ENCODE measurements around the gene AURKAIP1. TPM values are rescaled to one million over a fixed set of nuclear protein-coding genes. Genes with fewer than 3 reads are reported as not detected.

The AURKAIP1 gene
- total and polyA plus RNA-seq, 2 experiments from 2014 or later: 118 to 218 TPM

DNA sequence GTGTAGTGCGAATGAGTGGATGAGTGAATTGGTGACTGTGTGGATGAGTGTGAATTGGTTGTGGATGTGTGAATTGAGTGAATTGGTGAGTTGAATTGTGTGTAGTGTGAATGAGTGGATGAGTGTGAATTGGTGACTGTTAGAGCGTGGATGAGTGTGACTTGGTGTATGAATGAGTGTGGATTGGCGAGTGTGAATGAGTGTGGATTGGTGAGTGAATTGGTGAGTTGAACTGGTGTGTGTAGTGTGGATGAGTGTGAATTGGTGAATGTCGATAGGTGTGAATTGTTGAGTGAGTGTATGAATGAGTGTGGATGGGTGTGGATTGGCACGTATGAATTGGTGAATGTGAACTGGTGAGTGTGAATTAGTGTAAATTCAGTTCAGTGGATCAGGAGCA, 7.7 kb downstream of the AURKAIP1 start:
- peaks cover 9% of the 10 kb centered on the region for H3K79me2 ChIP-seq (ENCODE audit: insufficient read depth)
- H3K9me2 ChIP-seq (ENCODE audit: insufficient read depth): no peaks in the 10 kb centered on the region
- no peaks in the 10 kb centered on the region for H3K9me3 ChIP-seq (ENCODE audit: low read depth)
- H3K27me3 ChIP-seq (replicated peaks; ENCODE audit: insufficient read depth): no peaks in the 10 kb centered on the region
- no peak overlapping the region for H2AFZ ChIP-seq
- no peaks in the 10 kb centered on the region for H3K36me3 ChIP-seq (ENCODE audit: low read depth)
- H3K4me1 ChIP-seq (ENCODE audit: insufficient read depth): peaks cover 4% of the 10 kb centered on the region
- WGBS, 2 experiments (ENCODE audit: low coverage in 1 of 2, low lambda C conversion rate in 2 of 2, missing lambda C conversion rate in 2 of 2): 95 to 98% methylated on average over 5 of the region's 5 CpGs
- H3F3A ChIP-seq (ENCODE audit: insufficient read depth): peaks cover 6% of the 10 kb centered on the region; the same call in 1 of the 2 replicates
- in situ Hi-C loops (cut with MboI): no loop called here
- DNase-seq: no peak
- no peak overlapping the region for H3K9ac ChIP-seq
- H3K4me2 ChIP-seq (ENCODE audit: unreplicated experiment): no peak overlapping the region
- H3K4me3 ChIP-seq: no peak overlapping the region
- TF ChIP-seq EZH2phosphoT487 (IDR thresholded peaks at IDR 0.05; ENCODE audit: insufficient read depth, low read depth): no peak
- no peak for TF ChIP-seq EZH2 (IDR thresholded peaks at IDR 0.05; ENCODE audit: insufficient read depth, poor library complexity, severe bottlenecking)
- H4K20me1 ChIP-seq (ENCODE audit: insufficient read depth): no peaks in the 10 kb centered on the region
- no peak overlapping the region for H3K27ac ChIP-seq

DNA sequence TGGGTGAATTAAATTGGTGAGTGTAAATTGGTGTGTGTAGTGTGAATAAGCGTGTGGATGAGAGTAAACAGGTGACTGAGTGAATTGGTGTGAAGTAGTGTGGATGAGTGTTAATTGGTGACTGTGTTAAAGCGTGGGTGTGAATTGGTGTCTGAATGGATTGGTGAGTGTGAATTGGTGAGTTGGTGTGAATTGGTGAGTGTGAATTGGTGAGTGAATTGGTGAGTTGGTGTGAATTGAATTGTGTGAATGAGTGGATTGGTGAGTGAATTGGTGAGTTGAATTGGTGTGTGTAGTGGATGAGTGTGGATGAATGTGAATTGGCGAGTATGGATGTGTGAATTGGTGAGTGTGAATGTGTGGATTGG, 8.3 kb downstream of the AURKAIP1 start:
- H3K4me1 ChIP-seq (ENCODE audit: insufficient read depth): peaks cover 8% of the 10 kb centered on the region
- peaks cover 6% of the 10 kb centered on the region; the same call in 1 of the 2 replicates for H3K79me2 ChIP-seq (ENCODE audit: insufficient read depth)
- H3K4me2 ChIP-seq (ENCODE audit: unreplicated experiment): no peak overlapping the region
- 93 to 95% methylated on average over 3 of the region's 3 CpGs for WGBS, 2 experiments (ENCODE audit: low coverage in 1 of 2, low lambda C conversion rate in 2 of 2, missing lambda C conversion rate in 2 of 2)
- no peaks in the 10 kb centered on the region for H4K20me1 ChIP-seq (ENCODE audit: insufficient read depth)
- no peaks in the 10 kb centered on the region for H3K36me3 ChIP-seq (ENCODE audit: low read depth)
- in situ Hi-C loops (cut with MboI): no loop called here
- H2AFZ ChIP-seq: no peak overlapping the region
- TF ChIP-seq EZH2phosphoT487 (IDR thresholded peaks at IDR 0.05; ENCODE audit: insufficient read depth, low read depth): no peak
- no peak for TF ChIP-seq EZH2 (IDR thresholded peaks at IDR 0.05; ENCODE audit: insufficient read depth, poor library complexity, severe bottlenecking)
- no peak overlapping the region for H3K27ac ChIP-seq
- H3F3A ChIP-seq (ENCODE audit: insufficient read depth): peaks cover 10% of the 10 kb centered on the region
- H3K9me2 ChIP-seq (ENCODE audit: insufficient read depth): no peaks in the 10 kb centered on the region
- H3K9me3 ChIP-seq (ENCODE audit: low read depth): no peaks in the 10 kb centered on the region
- no peak overlapping the region for H3K9ac ChIP-seq
- DNase-seq: no peak
- no peaks in the 10 kb centered on the region for H3K27me3 ChIP-seq (replicated peaks; ENCODE audit: insufficient read depth)
- H3K4me3 ChIP-seq: no peak overlapping the region

DNA sequence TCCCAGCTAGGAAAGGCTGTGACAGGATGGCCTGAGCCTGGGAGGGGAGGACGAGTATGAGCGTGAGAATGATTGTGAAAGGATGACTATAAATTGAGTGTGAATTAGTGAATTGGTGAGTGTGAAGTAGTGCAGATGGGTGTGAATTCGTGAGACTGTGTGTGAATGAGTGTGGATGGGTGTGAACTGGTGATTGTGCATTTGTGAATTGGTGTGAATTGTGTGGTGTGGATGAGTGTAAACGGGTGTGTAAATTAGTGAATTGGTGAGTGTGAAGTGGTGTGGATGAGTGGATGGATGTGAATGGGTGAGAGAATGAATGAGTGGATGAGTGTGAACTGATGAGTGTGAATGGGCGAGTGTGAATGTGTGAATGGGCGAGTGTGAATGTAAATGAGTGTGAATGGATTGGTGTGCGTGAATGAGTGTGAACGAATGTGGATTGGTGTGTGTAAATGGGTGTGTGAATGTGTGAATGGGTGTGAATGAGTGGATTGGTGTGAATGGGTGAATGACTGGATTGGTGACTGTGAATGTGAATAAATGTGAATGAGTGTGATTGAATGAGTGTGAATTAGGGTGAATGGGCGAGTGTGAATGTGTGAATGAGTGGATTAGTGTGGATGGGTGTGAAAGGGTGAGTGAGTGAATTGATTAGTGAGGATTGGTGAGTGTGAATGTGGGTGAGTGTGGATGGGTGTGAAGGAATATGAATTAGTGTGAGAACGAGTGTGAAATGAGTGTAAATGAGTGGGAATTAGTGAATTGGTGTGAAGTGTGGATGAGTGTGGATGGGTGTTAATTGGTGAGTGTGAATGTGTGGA, 8.9 kb downstream of the AURKAIP1 start:
- Histone ChIP-seq H3K27me3 (replicated peaks; ENCODE audit: insufficient read depth) (no peaks in the 10 kb centered on the region), H2AFZ (no peak overlapping the region), H3K9me2 (ENCODE audit: insufficient read depth) (no peaks in the 10 kb centered on the region), H3K4me1 (ENCODE audit: insufficient read depth) (peaks cover 14% of the 10 kb centered on the region), H3K9ac (no peak overlapping the region), H3F3A (ENCODE audit: insufficient read depth) (peaks cover 16% of the 10 kb centered on the region), H3K27ac (no peak overlapping the region), H3K36me3 (ENCODE audit: low read depth) (no peaks in the 10 kb centered on the region), H3K4me2 (ENCODE audit: unreplicated experiment) (no peak overlapping the region), H3K4me3 (no peak overlapping the region), H3K79me2 (ENCODE audit: insufficient read depth) (peaks cover 7% of the 10 kb centered on the region), H3K9me3 (ENCODE audit: low read depth) (no peaks in the 10 kb centered on the region), H4K20me1 (ENCODE audit: insufficient read depth) (no peaks in the 10 kb centered on the region)
- in situ Hi-C loops (cut with MboI): no loop called here
- WGBS, 2 experiments (ENCODE audit: low coverage in 1 of 2, low lambda C conversion rate in 2 of 2, missing lambda C conversion rate in 2 of 2): 74 to 75% methylated on average over 10 of the region's 10 CpGs
- no peak for DNase-seq
- TF ChIP-seq EZH2phosphoT487 (IDR thresholded peaks at IDR 0.05; ENCODE audit: insufficient read depth, low read depth) (no peak), EZH2 (IDR thresholded peaks at IDR 0.05; ENCODE audit: insufficient read depth, poor library complexity, severe bottlenecking) (no peak)

DNA sequence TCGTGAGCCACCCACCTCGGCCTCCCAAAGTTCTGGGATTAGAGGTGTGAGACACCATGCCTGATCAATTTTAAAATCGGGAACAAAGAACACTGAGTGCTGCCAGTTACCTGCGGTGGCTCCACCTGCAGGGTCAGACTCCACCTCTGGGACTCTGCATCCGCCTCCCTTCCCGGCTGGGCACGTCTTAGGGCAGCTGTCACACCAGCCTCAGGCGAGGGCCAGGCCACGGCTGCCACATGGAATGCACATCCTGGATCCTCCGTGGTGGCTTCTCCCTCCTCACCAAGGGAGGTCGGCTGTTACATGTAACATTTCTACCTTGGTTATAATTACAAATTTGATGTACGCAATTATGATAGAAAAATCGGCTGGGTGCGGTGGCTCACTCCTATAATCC, 10.7 kb downstream of the AURKAIP1 start:
- Histone ChIP-seq H3K4me2 (ENCODE audit: unreplicated experiment) (no peak overlapping the region), H3K4me1 (ENCODE audit: insufficient read depth) (peaks cover 28% of the 10 kb centered on the region), H3F3A (ENCODE audit: insufficient read depth) (peaks cover 23% of the 10 kb centered on the region), H3K4me3 (no peak overlapping the region), H3K27ac (no peak overlapping the region), H3K79me2 (ENCODE audit: insufficient read depth) (peaks cover 10% of the 10 kb centered on the region), H3K9me3 (ENCODE audit: low read depth) (no peaks in the 10 kb centered on the region), H2AFZ (no peak overlapping the region), H3K9me2 (ENCODE audit: insufficient read depth) (no peaks in the 10 kb centered on the region), H3K27me3 (replicated peaks; ENCODE audit: insufficient read depth) (no peaks in the 10 kb centered on the region), H4K20me1 (ENCODE audit: insufficient read depth) (no peaks in the 10 kb centered on the region), H3K36me3 (ENCODE audit: low read depth) (no peaks in the 10 kb centered on the region), H3K9ac (no peak overlapping the region)
- no peak for DNase-seq
- in situ Hi-C loops (cut with MboI): no loop called here
- TF ChIP-seq EZH2 (IDR thresholded peaks at IDR 0.05; ENCODE audit: insufficient read depth, poor library complexity, severe bottlenecking): no peak
- TF ChIP-seq EZH2phosphoT487 (IDR thresholded peaks at IDR 0.05; ENCODE audit: insufficient read depth, low read depth): no peak
- WGBS, 2 experiments (ENCODE audit: low coverage in 1 of 2, low lambda C conversion rate in 2 of 2, missing lambda C conversion rate in 2 of 2): 75 to 78% methylated on average over 14 of the region's 14 CpGs

Measured in GM23248 (cell line).